ENCODE data around the gene SHISA7. TPM values are rescaled to one million over a fixed set of nuclear protein-coding genes. Genes with fewer than 3 reads are reported as not detected.

SHISA7 gene
- polyA plus RNA-seq, 1 of the 3 experiments (the other 2 are of a cell fraction) = 0.02 TPM

DNA sequence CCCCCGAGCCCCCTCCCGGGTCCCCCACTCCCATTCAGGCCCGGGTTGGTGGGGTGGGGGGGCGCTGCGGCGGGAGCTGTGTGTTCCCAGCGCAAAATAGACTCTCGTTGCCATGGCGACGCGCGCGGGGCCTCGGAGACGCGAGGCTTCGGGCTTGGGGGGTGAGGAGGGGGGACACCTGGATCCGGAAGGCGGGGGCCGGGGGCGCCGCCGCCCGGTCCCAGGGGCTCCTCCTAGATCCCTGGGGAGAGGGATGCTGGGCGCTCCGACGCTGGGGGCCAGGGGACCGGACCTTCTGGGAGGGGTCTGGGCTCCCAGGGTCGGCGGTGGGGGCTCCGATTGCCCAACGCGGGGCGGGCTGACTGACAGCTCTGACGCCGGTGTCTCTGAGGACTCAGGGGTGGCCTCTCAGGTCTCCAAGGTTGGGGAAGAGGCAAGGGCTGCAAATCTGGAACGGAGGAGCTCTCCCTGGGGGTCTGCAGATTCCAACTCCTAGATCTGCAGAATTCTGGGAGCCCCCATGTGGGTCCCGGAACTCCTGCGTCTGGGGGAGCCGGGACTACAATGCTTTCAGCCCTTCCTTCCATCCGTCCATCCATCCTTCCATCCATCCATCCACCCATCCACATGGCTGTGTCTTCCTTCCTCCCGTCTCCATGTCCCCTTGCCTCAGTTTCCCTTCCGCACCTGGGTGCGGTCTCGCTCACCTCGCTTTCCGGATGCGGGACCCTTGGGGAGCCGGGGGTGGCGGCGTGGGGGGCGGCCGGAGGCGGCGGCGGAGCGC is 9.1 kb upstream of the SHISA7 start:
- H2AFZ ChIP-seq (ENCODE audit: low read depth) = no peak overlapping the region
- H3K79me2 ChIP-seq (ENCODE audit: insufficient read depth) = no peaks in the 10 kb centered on the region
- 12% methylated on average over 38 of the region's 57 CpGs for WGBS (ENCODE audit: low lambda C conversion rate)
- H3K36me3 ChIP-seq (replicated peaks in 1 of 2; ENCODE audit: control insufficient read depth in 1 of 2, insufficient read depth in 2 of 2, low read length in 1 of 2) = no peaks in the 10 kb centered on the region
- POLR2A ChIA-PET = interaction anchor here (1.1 kb wide), 1 partner anchor 10 kb away, joined by 5 read pairs; the partner anchor contains the start of gene ISOC2
- CTCF ChIA-PET = interaction anchor here (0.6 to 4.0 kb wide), 9 partner anchors 11 to 311 kb away, joined by 3 to 26 read pairs (median 5); no protein-coding TSS in a partner anchor
- H3K27me3 ChIP-seq (ENCODE audit: insufficient read depth) = peaks cover 16% of the 10 kb centered on the region
- H3K9me3 ChIP-seq = no peaks in the 10 kb centered on the region
- peaks cover 0 to 14% of the 10 kb centered on the region in 2 experiments; a peak in 2 of 4 replicates for H3K4me1 ChIP-seq (ENCODE audit: control insufficient read depth in 1 of 2, insufficient read depth in 2 of 2, low read depth in 1 of 2, low read length in 1 of 2)
- no peaks in the 10 kb centered on the region for H3K9me2 ChIP-seq
- peak overlapping the region; percentile 32 to 36; a peak in 2 of 4 replicates for H3K4me3 ChIP-seq (ENCODE audit: low read depth in 2 of 2, low read length in 1 of 2)
- H4K20me1 ChIP-seq (ENCODE audit: insufficient read depth) = peaks cover 17% of the 10 kb centered on the region
- peaks cover 15% of the 10 kb centered on the region for H3F3A ChIP-seq (replicated peaks; ENCODE audit: insufficient read depth)
- DNase-seq = peak; percentile 61
- TF ChIP-seq NRF1 (IDR thresholded peaks at IDR 0.05; ENCODE audit: low read depth, low read length) (no peak), YY1 (IDR thresholded peaks at IDR 0.05; ENCODE audit: low read depth) (no peak)
- TF ChIP-seq, protein P1, sequence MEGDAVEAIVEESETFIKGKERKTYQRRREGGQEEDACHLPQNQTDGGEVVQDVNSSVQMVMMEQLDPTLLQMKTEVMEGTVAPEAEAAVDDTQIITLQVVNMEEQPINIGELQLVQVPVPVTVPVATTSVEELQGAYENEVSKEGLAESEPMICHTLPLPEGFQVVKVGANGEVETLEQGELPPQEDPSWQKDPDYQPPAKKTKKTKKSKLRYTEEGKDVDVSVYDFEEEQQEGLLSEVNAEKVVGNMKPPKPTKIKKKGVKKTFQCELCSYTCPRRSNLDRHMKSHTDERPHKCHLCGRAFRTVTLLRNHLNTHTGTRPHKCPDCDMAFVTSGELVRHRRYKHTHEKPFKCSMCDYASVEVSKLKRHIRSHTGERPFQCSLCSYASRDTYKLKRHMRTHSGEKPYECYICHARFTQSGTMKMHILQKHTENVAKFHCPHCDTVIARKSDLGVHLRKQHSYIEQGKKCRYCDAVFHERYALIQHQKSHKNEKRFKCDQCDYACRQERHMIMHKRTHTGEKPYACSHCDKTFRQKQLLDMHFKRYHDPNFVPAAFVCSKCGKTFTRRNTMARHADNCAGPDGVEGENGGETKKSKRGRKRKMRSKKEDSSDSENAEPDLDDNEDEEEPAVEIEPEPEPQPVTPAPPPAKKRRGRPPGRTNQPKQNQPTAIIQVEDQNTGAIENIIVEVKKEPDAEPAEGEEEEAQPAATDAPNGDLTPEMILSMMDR (IDR thresholded peaks at IDR 0.05) = no peak
- no peak overlapping the region for H3K9ac ChIP-seq
- no peak overlapping the region for H3K27ac ChIP-seq (ENCODE audit: low read depth in 2 of 2, low read length in 1 of 2)
- H3K4me2 ChIP-seq = peak overlapping the region; percentile 68; the same call in 1 of the 2 replicates

- Histone ChIP-seq H3K9me2 (no peaks in the 10 kb centered on the region), H3K27me3 (ENCODE audit: insufficient read depth) (peaks cover 20% of the 10 kb centered on the region), H3K79me2 (ENCODE audit: insufficient read depth) (no peaks in the 10 kb centered on the region), H3K9me3 (no peaks in the 10 kb centered on the region), H2AFZ (ENCODE audit: low read depth) (no peak overlapping the region), H3K4me1 (ENCODE audit: control insufficient read depth in 1 of 2, insufficient read depth in 2 of 2, low read depth in 1 of 2, low read length in 1 of 2) (peaks cover 0 to 14% of the 10 kb centered on the region in 2 experiments; a peak in 2 of 4 replicates), H3K36me3 (replicated peaks in 1 of 2; ENCODE audit: control insufficient read depth in 1 of 2, insufficient read depth in 2 of 2, low read length in 1 of 2) (no peaks in the 10 kb centered on the region), H3K4me3 (ENCODE audit: low read depth in 2 of 2, low read length in 1 of 2) (peak overlapping the region; percentile 27 to 32; a peak in 1 of 4 replicates), H3K27ac (ENCODE audit: low read depth in 2 of 2, low read length in 1 of 2) (no peak overlapping the region), H4K20me1 (ENCODE audit: insufficient read depth) (peaks cover 20% of the 10 kb centered on the region), H3F3A (replicated peaks; ENCODE audit: insufficient read depth) (peaks cover 21% of the 10 kb centered on the region), H3K4me2 (peak overlapping the region; percentile 68; the same call in 1 of the 2 replicates), H3K9ac (no peak overlapping the region)
- CTCF ChIA-PET = interaction anchor here (1.1 to 4.0 kb wide), 5 partner anchors 16 to 310 kb away, joined by 3 to 26 read pairs (median 11); no protein-coding TSS in a partner anchor
- TF ChIP-seq IRF3 (IDR thresholded peaks at IDR 0.05; ENCODE audit: low read depth, low read length) = no peak
- TF ChIP-seq EZH2phosphoT487 (IDR thresholded peaks at IDR 0.05; ENCODE audit: borderline replicate concordance, low read depth) = peak; percentile 76; the same call in 1 of the 2 replicates
- POLR2A ChIA-PET = interaction anchor here (1.1 kb wide), 1 partner anchor 10 kb away, joined by 5 read pairs; the partner anchor contains the start of gene ISOC2
- DNase-seq = peak; percentile 65
- WGBS (ENCODE audit: low lambda C conversion rate) = 2% methylated on average over 33 of the region's 80 CpGs
These were observed 8.3 kb upstream of the SHISA7 start for GRCh38 chr19:55451163-55451964.
